Upper lobe of right lung (tissue), 1 donor: ENCODE measurements around the gene COIL. TPM values are rescaled to one million over a fixed set of nuclear protein-coding genes. Genes with fewer than 3 reads are reported as not detected.

Experiments
- ATAC-seq: fragments of 200-7000 bp; cut with Tn5 transposase; one replicate; pipeline ENCODE4 v1.9.1; 2020; ENCODE audit warnings: mild to moderate bottlenecking, moderate library complexity
- DNase-seq: peaks from one replicate; pipeline ENCODE4 v3.0.0-alpha.2; 2020
- H3K27ac ChIP-seq: fragments of 200-600 bp; one replicate; pipeline ENCODE4 v1.8.0; 2022
- H3K27me3 ChIP-seq: fragments of 200-600 bp; one replicate; pipeline ENCODE4 v1.8.0; 2022; ENCODE audit warnings: mild to moderate bottlenecking
- H3K36me3 ChIP-seq: fragments of 200-600 bp; one replicate; pipeline ENCODE4 v1.8.0; 2022
- H3K4me1 ChIP-seq: fragments of 200-600 bp; one replicate; pipeline ENCODE4 v1.8.0; 2022
- H3K4me3 ChIP-seq: fragments of 200-600 bp; one replicate; pipeline ENCODE4 v1.8.0; 2022; ENCODE audit warnings: mild to moderate bottlenecking
- H3K9me3 ChIP-seq: fragments of 200-600 bp; one replicate; pipeline ENCODE4 v1.8.0; 2022
- CTCF ChIP-seq: fragments of 200-600 bp; IDR thresholded peaks from one replicate; pipeline ENCODE4 v1.8.0; 2022; ENCODE audit warnings: antibody characterized with exemption
- intact Hi-C: fragments of 100-400 bp; cut with DNase I; formaldehyde crosslinking; loops from one replicate; pipeline ENCODE4 v1.11.0; 2022
- long read RNA-seq: library from polyadenylated mRNA; unstranded; transcript quantifications from one replicate; pipeline ENCODE4 v2.0.0, GENCODE V29; 2021
- total RNA-seq: library from RNA; stranded (reverse); fragmentation: NEBNext Ultra II Directional; extraction: Animal tissue kit (Norgen Biotek cat#: 25700); gene quantifications from one replicate; pipeline ENCODE4 v1.2.1, GENCODE V29; 2021
- donor health status: DM: no; HTN: yes; CAD: no; lungs with severe emphysema.

Gene COIL
- total RNA-seq = 13.3 TPM
- long read RNA-seq, transcript COIL-201 (7 exons, 2,650 nt) = major isoform, 45 of 54 reads
- long read RNA-seq, partial matches to known transcripts = 5 of 54 reads
- long read RNA-seq, other reads (novel, unspliced or antisense) = 4 of 54 reads

GRCh38 chr17:56960596-56961538, at the start of gene COIL:
Gene COIL, minus strand, starts transcription at chr17:56961050. Its CDS starts 31 bp downstream, at chr17:56961019.
- ATAC-seq (peak; percentile 100), DNase-seq (peak; percentile 94)
- Histone ChIP-seq H3K27ac (peak within 1 kb of the TSS; percentile 80), H3K4me1 (peaks cover 15% of the 10 kb centered on the region), H3K4me3 (peak within 1 kb of the TSS; percentile 68), H3K27me3 (no peaks in the 10 kb centered on the region), H3K9me3 (no peaks in the 10 kb centered on the region), H3K36me3 (no peaks in the 10 kb centered on the region)
- intact Hi-C loops = no loop called here
- peak; percentile 100 for TF ChIP-seq CTCF

GRCh38 chr17:57010487-57010886, 49.6 kb upstream of the COIL start:
- ATAC-seq = no peak

GRCh38 chr17:57009737-57010445, 49.0 kb upstream of the COIL start:
- no peak overlapping the region for H3K27ac ChIP-seq
- no peaks in the 10 kb centered on the region for H3K9me3 ChIP-seq
- H3K36me3 ChIP-seq = peaks cover 16% of the 10 kb centered on the region
- H3K27me3 ChIP-seq = no peaks in the 10 kb centered on the region
- ATAC-seq (peak; percentile 91), DNase-seq (no peak)
- peak; percentile 73 for TF ChIP-seq CTCF
- intact Hi-C loops = loop anchor here (10.0 kb wide), 1 partner anchor 105 kb away; no protein-coding TSS in a partner anchor
- no peak overlapping the region for H3K4me3 ChIP-seq
- peaks cover 3% of the 10 kb centered on the region for H3K4me1 ChIP-seq

More at GRCh38 chr17:57010487-57010886, 49.6 kb upstream of the COIL start:
- no peaks in the 10 kb centered on the region for H3K9me3 ChIP-seq
- DNase-seq = no peak
- H3K27ac ChIP-seq = no peak overlapping the region
- peaks cover 2% of the 10 kb centered on the region for H3K4me1 ChIP-seq
- no peak for TF ChIP-seq CTCF
- H3K4me3 ChIP-seq = no peak overlapping the region
- H3K27me3 ChIP-seq = no peaks in the 10 kb centered on the region
- H3K36me3 ChIP-seq = peaks cover 16% of the 10 kb centered on the region
- intact Hi-C loops = no loop called here

- DNase-seq (no peak), ATAC-seq (no peak)
- no peak for TF ChIP-seq CTCF
- intact Hi-C loops = loop anchor here (10.0 kb wide), 1 partner anchor 106 kb away; no protein-coding TSS in a partner anchor
- H3K9me3 ChIP-seq = no peaks in the 10 kb centered on the region
- H3K27me3 ChIP-seq = no peaks in the 10 kb centered on the region
- H3K27ac ChIP-seq = no peak overlapping the region
- H3K4me3 ChIP-seq = no peak overlapping the region
- H3K36me3 ChIP-seq = peaks cover 20% of the 10 kb centered on the region
- H3K4me1 ChIP-seq = peaks cover 3% of the 10 kb centered on the region
Measured at GRCh38 chr17:57008958-57009357, 48.1 kb upstream of the COIL start.

- TF ChIP-seq CTCF = no peak
- H3K27ac ChIP-seq = no peak overlapping the region
- H3K9me3 ChIP-seq = no peaks in the 10 kb centered on the region
- no peaks in the 10 kb centered on the region for H3K27me3 ChIP-seq
- intact Hi-C loops = loop anchor here (10.0 kb wide), 1 partner anchor 109 kb away; no protein-coding TSS in a partner anchor
- DNase-seq (no peak), ATAC-seq (no peak)
- peaks cover 3% of the 10 kb centered on the region for H3K4me1 ChIP-seq
- H3K36me3 ChIP-seq = peaks cover 49% of the 10 kb centered on the region
- H3K4me3 ChIP-seq = no peak overlapping the region
Measured at GRCh38 chr17:57006040-57006439, 45.2 kb upstream of the COIL start.
